ENCODE results near the gene TMEM150C. TPM values are rescaled to one million over a fixed set of nuclear protein-coding genes. Genes with fewer than 3 reads are reported as not detected.

TMEM150C gene
- total RNA-seq, 1 experiment from 2014 or later, result 2.7 TPM

GRCh38 chr4:82543131-82543530 is 18.7 kb downstream of the TMEM150C start:
- Histone ChIP-seq H3K9ac (ENCODE audit: extremely low read depth, insufficient read length, low read length) (no peak overlapping the region), H2BK5ac (ENCODE audit: insufficient read length, low read length) (no peak overlapping the region), H3K23ac (ENCODE audit: insufficient read length, low read depth, low read length) (no peak overlapping the region), H3K9me3 (ENCODE audit: control insufficient read depth, low read depth, low read length) (no peaks in the 10 kb centered on the region), H2BK12ac (ENCODE audit: insufficient read length, low read depth, low read length) (no peak overlapping the region), H4K20me1 (ENCODE audit: control insufficient read depth, insufficient read depth, insufficient read length) (no peaks in the 10 kb centered on the region), H2BK15ac (ENCODE audit: low read depth, low read length) (no peak overlapping the region), H4K5ac (ENCODE audit: insufficient read length, low read depth, low read length) (no peak overlapping the region), H3K18ac (ENCODE audit: insufficient read length, low read depth, low read length) (no peak overlapping the region), H3K4me1 (ENCODE audit: insufficient read depth, low read length) (no peaks in the 10 kb centered on the region), H2BK20ac (ENCODE audit: low read depth, low read length, poor library complexity, severe bottlenecking) (no peak overlapping the region), H4K91ac (ENCODE audit: insufficient read length, low read depth, low read length) (no peak overlapping the region), H2AK5ac (ENCODE audit: insufficient read length, low read length) (no peak overlapping the region), H4K8ac (replicated peaks; ENCODE audit: insufficient read length, low read depth, low read length) (no peak overlapping the region), H3K56ac (ENCODE audit: insufficient read length, low read depth, low read length) (no peak overlapping the region), H3T11ph (ENCODE audit: low read length) (no peak overlapping the region), H2AFZ (ENCODE audit: low read length) (no peak overlapping the region), H3K14ac (ENCODE audit: insufficient read depth, low read length) (no peak overlapping the region), H3K79me1 (ENCODE audit: insufficient read depth, low read depth, low read length, poor library complexity, severe bottlenecking) (no peaks in the 10 kb centered on the region), H3K4me2 (ENCODE audit: insufficient read depth, insufficient read length, low read length) (no peak overlapping the region), H3K79me2 (ENCODE audit: insufficient read depth, low read length) (no peaks in the 10 kb centered on the region), H3K27ac (ENCODE audit: insufficient read length, low read depth, low read length) (no peak overlapping the region), H3K23me2 (ENCODE audit: insufficient read length, low read depth, low read length, poor library complexity, severe bottlenecking) (no peaks in the 10 kb centered on the region), H2BK120ac (ENCODE audit: low read depth, low read length, poor library complexity, severe bottlenecking) (no peak overlapping the region), H3K27me3 (ENCODE audit: insufficient read depth, low read length) (no peaks in the 10 kb centered on the region), H3K4ac (ENCODE audit: low read depth, low read length) (no peak overlapping the region)
- no CpG with 5 or more reads among the region's 1 CpG for WGBS (ENCODE audit: extremely low coverage, insufficient read length, low lambda C conversion rate)
- no peaks in the 10 kb centered on the region for H3K36me3 Mint-ChIP-seq (ENCODE audit: insufficient read depth in 1 of 3, low read depth in 3 of 3)
- no peaks in the 10 kb centered on the region for H3K9me3 Mint-ChIP-seq
- no peak for DNase-seq
- no peak overlapping the region for H3K27ac Mint-ChIP-seq
- H3K27me3 Mint-ChIP-seq (ENCODE audit: low read depth), result no peaks in the 10 kb centered on the region
- H3K4me1 Mint-ChIP-seq, result no peaks in the 10 kb centered on the region
- H3K4me3 Mint-ChIP-seq, result no peak overlapping the region
- TF ChIP-seq CTCF (conservative IDR thresholded peaks at IDR 0.05), result no peak
